Upper lobe of left lung (tissue), 6 donors: ENCODE data around the gene PTPN1. TPM values are rescaled to one million over a fixed set of nuclear protein-coding genes. Genes with fewer than 3 reads are reported as not detected.

Experiments used
- ATAC-seq, 2 donors: fragments of 200-7000 bp; cut with Tn5 transposase; one replicate each; pipeline ENCODE4 v1.9.1; 2022; ENCODE audit warnings: mild to moderate bottlenecking in 2 of 2, moderate library complexity in 2 of 2; ENCODE audit not compliant: low FRiP score in 2 of 2
- DNase-seq, 2 donors: peaks; one replicate each; pipeline ENCODE4 v3.0.0-alpha.2; 2019 to 2020
- H3K27ac ChIP-seq, 4 donors: fragments of 200-600 bp; sonication (generic); one replicate each; pipeline ENCODE4 v1.5.1; 2016 to 2019
- H3K27me3 ChIP-seq, 4 donors: fragments of 200-600 bp; sonication (generic); one replicate each; pipeline ENCODE4 v1.5.1; 2017 to 2019
- H3K36me3 ChIP-seq, 4 donors: fragments of 200-600 bp; sonication (generic); one replicate each; pipeline ENCODE4 v1.5.1; 2016 to 2019
- H3K4me1 ChIP-seq, 4 donors: fragments of 200-600 bp; sonication (generic); one replicate each; pipeline ENCODE4 v1.5.1; 2018 to 2019
- H3K4me3 ChIP-seq, 4 donors: fragments of 200-600 bp; sonication (generic); one replicate each; pipeline ENCODE4 v1.5.1; 2017 to 2019; ENCODE audit warnings: mild to moderate bottlenecking in 2 of 4, moderate library complexity in 1 of 4
- H3K9me3 ChIP-seq, 4 donors: fragments of 200-600 bp; sonication (generic); one replicate each; pipeline ENCODE4 v1.5.1; 2018 to 2019
- EP300 ChIP-seq, 4 donors: sonication (generic); formaldehyde crosslinking; IDR thresholded peaks; one replicate each; pipeline ENCODE4 v1.5.1; 2017; ENCODE audit warnings: antibody characterized with exemption in 4 of 4, control low read depth in 2 of 4
- POLR2A ChIP-seq, 4 donors: fragments of 450-650 bp; IDR thresholded peaks; one replicate each; pipeline ENCODE4 v1.5.1; 2016 to 2017; ENCODE audit warnings: antibody characterized with exemption in 4 of 4, mild to moderate bottlenecking in 2 of 4
- POLR2AphosphoS5 ChIP-seq, 2 donors: sonication (generic); formaldehyde crosslinking; IDR thresholded peaks; one replicate each; pipeline ENCODE4 v1.5.1; 2017; ENCODE audit warnings: antibody characterized with exemption in 2 of 2
- WGBS, 2 donors: methylation state at CpG; one replicate each; pipeline ENCODE4 v1.1.5; 2017 to 2018; 5-methylcytosine and 5-hydroxymethylcytosine counted together
- total RNA-seq, 6 donors: library from RNA; depleted of rRNA in 4 of 6; stranded (reverse); fragments of >200 nt in 4 of 6; gene quantifications; one replicate each; pipeline versions ENCODE4 v1.1.0 to v1.2.1, GENCODE V29; 2016 to 2021
- TF ChIP-seq, protein P1 (sequence below), 6 experiments: fragments of 450-650 bp in 4 of 6; fragments of 200-600 bp in 2 of 6; sonication (generic) in 2 of 6; IDR thresholded peaks; one replicate each; pipeline ENCODE4 v1.5.1; 2016 to 2019; ENCODE audit warnings: antibody characterized with exemption in 6 of 6
- donor health status: DM: no; HTN: no; CAD: no; lungs with moderate emphysema.
- donor health status: DM: no; HTN: yes; CAD: no; lungs with severe emphysema.

Gene PTPN1
- total RNA-seq, 6 donors from 2014 or later: 75.1 to 137 (median 96.1) TPM

DNA sequence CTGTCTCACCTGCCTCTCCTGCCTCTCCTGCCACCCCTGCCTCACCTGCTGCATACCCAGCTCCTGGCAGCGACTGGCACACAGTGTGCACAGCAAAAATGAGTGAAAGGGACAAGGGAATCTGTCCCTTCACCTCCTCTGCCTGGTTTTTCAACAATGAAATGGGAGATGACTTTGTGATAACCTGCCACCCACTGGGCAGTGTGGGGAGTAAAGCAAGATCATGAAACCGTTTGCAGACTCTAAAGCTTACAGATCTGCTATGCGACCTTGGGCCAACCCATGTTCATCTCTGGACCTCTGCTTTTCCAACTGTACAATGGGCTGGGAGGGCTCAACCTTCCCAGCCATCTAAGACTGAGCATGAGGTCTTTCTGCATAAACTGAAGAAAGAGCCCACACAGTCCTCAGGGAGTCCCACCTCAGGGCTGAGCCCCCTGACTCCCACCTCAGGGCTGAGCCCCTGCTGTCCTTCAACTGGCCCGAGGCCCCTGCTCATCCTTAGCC lies 100.1 kb downstream of the PTPN1 start:
- H3K36me3 ChIP-seq: peaks cover 0 to 8% (median 0%) of the 10 kb centered on the region in 4 donors
- H3K9me3 ChIP-seq: no peaks in the 10 kb centered on the region
- H3K4me3 ChIP-seq: no peak overlapping the region
- H3K27me3 ChIP-seq: no peaks in the 10 kb centered on the region
- DNase-seq (no peak), ATAC-seq (no peak)
- TF ChIP-seq EP300 (IDR thresholded peaks at IDR 0.05) (no peak), POLR2AphosphoS5 (IDR thresholded peaks at IDR 0.05) (no peak), POLR2A (IDR thresholded peaks at IDR 0.05) (no peak)
- TF ChIP-seq, protein P1, sequence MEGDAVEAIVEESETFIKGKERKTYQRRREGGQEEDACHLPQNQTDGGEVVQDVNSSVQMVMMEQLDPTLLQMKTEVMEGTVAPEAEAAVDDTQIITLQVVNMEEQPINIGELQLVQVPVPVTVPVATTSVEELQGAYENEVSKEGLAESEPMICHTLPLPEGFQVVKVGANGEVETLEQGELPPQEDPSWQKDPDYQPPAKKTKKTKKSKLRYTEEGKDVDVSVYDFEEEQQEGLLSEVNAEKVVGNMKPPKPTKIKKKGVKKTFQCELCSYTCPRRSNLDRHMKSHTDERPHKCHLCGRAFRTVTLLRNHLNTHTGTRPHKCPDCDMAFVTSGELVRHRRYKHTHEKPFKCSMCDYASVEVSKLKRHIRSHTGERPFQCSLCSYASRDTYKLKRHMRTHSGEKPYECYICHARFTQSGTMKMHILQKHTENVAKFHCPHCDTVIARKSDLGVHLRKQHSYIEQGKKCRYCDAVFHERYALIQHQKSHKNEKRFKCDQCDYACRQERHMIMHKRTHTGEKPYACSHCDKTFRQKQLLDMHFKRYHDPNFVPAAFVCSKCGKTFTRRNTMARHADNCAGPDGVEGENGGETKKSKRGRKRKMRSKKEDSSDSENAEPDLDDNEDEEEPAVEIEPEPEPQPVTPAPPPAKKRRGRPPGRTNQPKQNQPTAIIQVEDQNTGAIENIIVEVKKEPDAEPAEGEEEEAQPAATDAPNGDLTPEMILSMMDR (IDR thresholded peaks at IDR 0.05): no peak
- 83 to 87% methylated on average over 4 of the region's 4 CpGs for WGBS, 2 donors
- no peaks in the 10 kb centered on the region for H3K4me1 ChIP-seq
- no peak overlapping the region for H3K27ac ChIP-seq

DNA sequence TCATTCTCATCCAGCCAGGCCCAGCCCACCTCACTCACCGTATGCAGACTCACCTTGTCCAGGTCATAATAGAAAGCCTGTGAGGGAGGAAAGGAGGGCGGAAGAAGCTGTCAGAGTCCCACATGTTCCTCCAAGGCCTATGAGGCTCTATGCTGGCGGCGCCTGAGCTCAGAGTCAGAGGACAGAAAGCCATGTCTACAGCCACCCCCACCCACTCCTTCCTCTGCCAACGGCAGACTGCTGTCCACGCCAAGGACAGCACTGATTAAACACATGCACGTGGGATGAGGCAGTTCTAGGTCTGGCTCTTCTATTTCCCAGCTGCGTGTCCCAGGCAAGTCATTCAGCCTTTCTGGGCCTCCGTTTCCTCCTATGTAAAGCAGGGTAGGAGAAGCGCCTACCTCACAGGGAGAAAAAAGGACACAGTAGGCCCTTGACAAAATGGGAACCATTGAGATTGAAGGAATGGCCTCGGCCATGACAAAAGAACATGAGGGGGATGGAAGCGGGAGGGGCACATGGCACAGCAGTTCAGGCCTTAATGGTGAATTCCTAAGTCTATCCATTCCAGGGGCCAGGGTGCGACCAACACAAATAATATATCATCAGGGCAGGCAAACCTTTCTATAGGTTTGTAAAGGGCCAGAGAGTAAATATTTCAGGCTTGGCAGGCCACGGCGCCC lies 101.1 kb downstream of the PTPN1 start:
- 75 to 85% methylated on average over 11 to 15 of the region's 15 CpGs for whole genome bisulfite sequencing, 2 donors
- Histone ChIP-seq H3K9me3 (no peaks in the 10 kb centered on the region), H3K27me3 (no peaks in the 10 kb centered on the region), H3K27ac (no peak overlapping the region), H3K4me1 (peaks cover 0 to 5% (median 0%) of the 10 kb centered on the region in 4 donors), H3K4me3 (no peak overlapping the region), H3K36me3 (peaks cover 0 to 8% (median 0%) of the 10 kb centered on the region in 4 donors)
- no peak for TF ChIP-seq POLR2A (IDR thresholded peaks at IDR 0.05)
- TF ChIP-seq EP300 (IDR thresholded peaks at IDR 0.05): no peak
- TF ChIP-seq, protein P1 (IDR thresholded peaks at IDR 0.05): no peak
- TF ChIP-seq POLR2AphosphoS5 (IDR thresholded peaks at IDR 0.05): no peak
- no peak for DNase-seq
- peak in 1 of 2 donors; percentile 75 for ATAC-seq

DNA sequence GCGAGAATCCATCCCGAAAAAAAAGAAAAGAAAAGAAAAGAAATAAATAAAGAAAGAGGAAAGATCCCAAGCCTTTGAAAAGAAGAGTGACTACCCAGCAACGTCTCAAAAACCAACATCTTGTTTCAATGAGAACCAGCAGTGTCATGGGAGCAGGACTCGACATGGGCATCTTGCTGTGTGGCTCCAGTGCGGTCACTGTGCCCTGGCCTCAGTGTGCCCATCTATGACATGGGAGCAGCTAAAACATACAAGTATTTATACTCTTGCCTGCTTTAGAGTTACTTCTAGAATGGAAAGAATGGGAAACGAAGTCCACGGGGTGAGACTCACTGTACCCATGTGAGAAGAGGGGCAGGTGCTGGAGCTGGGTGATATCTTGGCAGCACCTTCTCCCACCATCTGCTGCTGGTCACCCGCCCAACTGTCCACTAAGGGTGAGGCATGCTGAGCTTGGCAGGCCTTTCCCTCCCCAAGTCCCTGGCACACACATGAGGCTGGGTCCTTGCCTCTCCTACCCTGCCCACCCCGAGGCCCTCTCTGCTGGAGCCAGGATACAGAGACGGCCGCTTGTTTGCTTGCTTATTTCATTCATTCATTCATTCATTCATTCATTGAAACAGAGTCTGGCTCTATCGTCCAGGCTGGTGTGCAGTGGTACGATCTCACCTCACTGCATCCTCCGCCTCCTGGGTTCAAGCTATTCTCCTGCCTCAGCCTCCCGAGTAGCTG lies 103.4 kb downstream of the PTPN1 start:
- Histone ChIP-seq H3K27ac (no peak overlapping the region), H3K4me1 (peaks cover 0 to 5% (median 0%) of the 10 kb centered on the region in 4 donors), H3K4me3 (no peak overlapping the region), H3K9me3 (no peaks in the 10 kb centered on the region), H3K36me3 (no peaks in the 10 kb centered on the region), H3K27me3 (no peaks in the 10 kb centered on the region)
- TF ChIP-seq EP300 (IDR thresholded peaks at IDR 0.05): no peak
- TF ChIP-seq POLR2AphosphoS5 (IDR thresholded peaks at IDR 0.05): no peak
- TF ChIP-seq POLR2A (IDR thresholded peaks at IDR 0.05): no peak
- TF ChIP-seq, protein P1 (IDR thresholded peaks at IDR 0.05): no peak
- DNase-seq: no peak
- ATAC-seq: no peak
- 94% methylated on average over 15 of the region's 15 CpGs for WGBS, 2 donors

DNA sequence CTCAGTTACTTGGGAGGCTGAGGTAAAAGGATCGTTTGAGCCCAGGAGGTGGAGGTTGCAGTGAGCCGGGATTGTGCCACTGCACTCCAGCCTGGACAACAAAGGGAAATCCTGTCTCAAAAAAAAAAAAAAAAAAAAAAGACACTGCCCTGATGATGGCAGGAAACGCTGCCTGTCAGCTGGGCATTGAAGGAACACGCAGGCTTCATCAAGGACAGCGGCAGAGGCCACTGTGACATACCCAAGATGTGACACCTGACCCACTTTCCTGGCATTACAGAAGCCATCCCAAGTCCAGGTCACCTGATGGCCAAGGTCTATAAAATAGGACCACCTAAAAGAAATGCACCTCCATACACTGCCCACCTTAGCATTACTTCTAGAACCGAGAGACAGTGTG lies 105.2 kb downstream of the PTPN1 start:
- no peak for ATAC-seq
- no peak for DNase-seq
- H3K27me3 ChIP-seq: no peaks in the 10 kb centered on the region
- no peak overlapping the region for H3K4me3 ChIP-seq
- H3K27ac ChIP-seq: peak overlapping the region in 2 of 4 donors; percentile 17 to 67
- WGBS, 2 donors: 69 to 70% methylated on average over 6 of the region's 6 CpGs
- TF ChIP-seq EP300 (IDR thresholded peaks at IDR 0.05): no peak
- TF ChIP-seq, protein P1 (IDR thresholded peaks at IDR 0.05): no peak
- no peak for TF ChIP-seq POLR2AphosphoS5 (IDR thresholded peaks at IDR 0.05)
- TF ChIP-seq POLR2A (IDR thresholded peaks at IDR 0.05): no peak
- peaks cover 0 to 5% (median 0%) of the 10 kb centered on the region in 4 donors for H3K4me1 ChIP-seq
- H3K9me3 ChIP-seq: no peaks in the 10 kb centered on the region
- H3K36me3 ChIP-seq: no peaks in the 10 kb centered on the region
